GM18873 (cell line): ENCODE results near the gene FAHD1.

Experiments
- ATAC-seq: cut with Tn5 transposase; IDR thresholded peaks from one replicate; pipeline ENCODE4 v1.9.1; 2021; ENCODE audit warnings: mild to moderate bottlenecking, moderate library complexity, moderate number of reproducible peaks; ENCODE audit not compliant: unreplicated experiment, low FRiP score

Gene FAHD1

GRCh38 chr16:1878256-1878655, 51.2 kb downstream of the FAHD1 start:
- ATAC-seq = no peak
